Activated CD4-positive, alpha-beta T cell treated with anti-CD3 and anti-CD28 coated beads, Interleukin-2, amount 50 U/mL, for 4 hours (primary cell): Measurements from ENCODE around the gene NLRP4.

ENCODE experiments used
- DNase-seq, 2 experiments: peaks; one replicate each; pipeline ENCODE4 v3.0.0-alpha.2; 2020

NLRP4 gene

DNA sequence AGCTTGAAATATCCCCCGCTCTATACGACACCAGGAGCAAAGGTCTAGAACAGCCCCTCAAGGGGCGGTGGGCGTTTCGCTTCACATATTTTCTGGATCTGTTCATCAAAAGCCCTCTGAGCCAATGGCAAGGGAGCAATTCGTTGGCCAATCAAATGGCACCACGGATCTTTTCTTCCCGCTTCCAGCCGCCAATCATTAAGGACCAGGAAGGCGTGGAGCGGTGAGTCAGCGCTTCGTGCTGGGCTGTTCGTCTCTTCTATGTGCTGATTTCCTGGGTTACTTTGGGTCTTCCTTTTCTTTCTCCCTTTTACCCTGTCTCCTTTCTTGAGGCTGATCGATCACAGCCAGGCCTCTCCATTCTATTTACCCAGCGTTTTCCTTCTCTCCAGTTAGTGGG lies at the start of gene NLRP4:
Gene NLRP4, plus strand, starts transcription at position 201 of the 400 bp plus-strand sequence. CDS start 15,541 bp downstream, outside the sequence.
- no peak for DNase-seq

GRCh38 chr19:55795021-55795420 lies 41.3 kb upstream of the NLRP4 start:
- no peak for DNase-seq

DNA sequence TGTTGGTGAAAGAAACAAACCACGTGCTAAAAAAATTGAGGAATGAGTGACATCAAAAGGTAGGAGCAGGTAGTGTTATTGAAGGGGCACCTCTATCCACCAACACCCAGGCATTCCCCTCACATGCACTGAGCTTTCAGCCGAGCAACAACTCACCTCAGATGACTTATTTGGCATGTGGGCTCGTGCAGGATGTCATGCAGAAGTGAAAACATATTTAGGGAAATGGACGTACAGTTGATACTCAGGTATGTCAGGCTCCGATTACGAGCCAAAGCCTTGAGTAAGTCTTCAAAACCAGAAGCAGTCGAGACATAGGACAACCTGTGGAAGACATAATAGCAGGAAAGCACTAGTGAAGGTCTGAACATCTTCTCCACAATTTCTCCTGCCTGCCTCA lies 34.9 kb upstream of the NLRP4 start:
- no peak for DNase-seq

DNA sequence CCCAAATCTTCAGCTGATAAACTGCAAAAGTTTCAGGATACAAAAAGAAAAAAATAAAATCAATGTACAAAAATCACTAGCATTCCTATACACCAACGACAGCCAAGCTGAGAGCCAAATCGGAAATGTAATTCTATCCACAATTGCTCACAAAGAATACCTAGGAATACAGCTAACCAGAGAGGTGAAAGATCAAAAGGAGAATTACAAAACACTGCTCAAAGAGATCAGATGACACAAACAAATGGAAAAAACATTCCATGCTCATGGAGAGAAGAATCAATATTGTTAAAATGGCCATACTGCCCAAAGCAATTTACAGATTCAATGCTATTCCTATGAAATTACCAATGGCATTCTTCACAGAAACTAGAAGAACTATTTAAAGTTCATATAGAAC lies 34.1 kb upstream of the NLRP4 start:
- no peak for DNase-seq

DNA sequence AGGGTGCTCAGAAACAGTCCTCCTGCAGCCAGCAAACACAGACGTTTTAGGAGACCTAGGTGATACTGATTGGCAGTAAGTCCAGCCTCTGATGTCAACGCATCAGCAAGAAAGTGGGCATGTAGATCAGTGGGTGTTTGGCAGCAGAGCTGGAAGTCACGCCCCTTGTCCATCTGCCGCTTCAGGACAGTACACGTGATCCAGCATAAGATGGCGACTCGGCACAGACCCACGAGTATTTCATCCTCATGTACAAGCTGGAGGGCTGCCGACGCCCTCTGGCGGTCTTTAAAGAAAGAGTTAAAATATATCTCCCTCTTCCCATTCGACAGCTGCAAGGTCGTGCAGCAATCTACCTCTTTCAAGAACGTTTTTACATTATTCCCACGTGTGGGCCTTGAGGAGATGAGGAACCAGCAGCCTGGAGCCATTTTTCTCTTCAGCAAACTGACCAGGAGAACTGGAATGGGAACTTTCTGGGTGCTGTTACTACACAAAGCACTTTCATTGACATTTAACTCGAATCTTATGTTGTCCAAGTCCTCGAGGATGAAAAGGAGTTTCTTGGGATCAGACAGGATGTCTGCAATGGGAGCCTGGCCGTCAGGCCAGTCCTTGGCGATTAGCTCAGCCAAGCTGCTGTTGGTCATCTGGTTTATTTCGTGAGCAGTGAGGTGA lies 26.8 kb upstream of the NLRP4 start:
- peak in 1 of 2 experiments; percentile 12 for DNase-seq

- DNase-seq, result no peak
These were observed 25.0 kb upstream of the NLRP4 start for GRCh38 chr19:55811340-55811739.

GRCh38 chr19:55812449-55812848 lies 23.9 kb upstream of the NLRP4 start:
- DNase-seq, result no peak

GRCh38 chr19:55813906-55814305 lies 22.4 kb upstream of the NLRP4 start:
- DNase-seq, result no peak

DNA sequence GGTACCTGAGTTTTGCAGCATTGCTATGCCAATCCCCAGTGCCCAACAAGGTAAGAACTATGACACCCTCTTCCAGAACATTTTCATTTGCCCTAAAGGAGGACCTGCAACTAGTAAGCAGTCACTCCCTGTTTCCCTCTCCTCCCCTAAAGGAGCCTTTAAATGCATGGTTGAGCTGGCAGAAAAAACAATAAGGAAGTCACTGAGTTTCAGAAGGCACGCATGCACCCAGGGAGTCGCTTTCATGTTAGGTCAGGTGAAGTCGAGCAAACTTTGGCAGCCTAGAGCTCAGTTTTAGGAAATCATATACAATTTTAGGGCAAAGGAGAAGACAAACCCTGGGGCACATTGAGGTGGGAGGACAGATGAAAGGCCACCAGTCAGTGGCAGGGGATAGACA lies 16.3 kb upstream of the NLRP4 start:
- DNase-seq, result no peak

DNA sequence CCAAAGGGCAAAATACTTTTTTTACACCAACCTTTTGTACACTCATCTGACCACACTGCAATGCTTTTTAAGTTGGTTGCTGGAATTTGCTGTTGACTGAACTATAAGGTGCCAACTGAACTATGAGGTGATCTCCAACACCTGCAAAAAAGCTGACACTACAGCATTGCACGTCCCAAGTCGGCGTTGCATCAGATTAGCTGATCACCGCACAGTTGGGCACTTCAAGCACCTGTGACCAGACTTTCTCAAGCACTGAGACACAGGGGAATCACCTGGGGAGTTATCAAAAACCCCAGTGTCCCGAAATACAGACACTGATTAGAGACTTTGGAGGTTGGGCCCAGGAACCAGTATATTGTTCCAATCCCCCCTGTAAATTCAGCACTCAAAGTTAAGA lies 5.7 kb upstream of the NLRP4 start:
- no peak for DNase-seq

DNA sequence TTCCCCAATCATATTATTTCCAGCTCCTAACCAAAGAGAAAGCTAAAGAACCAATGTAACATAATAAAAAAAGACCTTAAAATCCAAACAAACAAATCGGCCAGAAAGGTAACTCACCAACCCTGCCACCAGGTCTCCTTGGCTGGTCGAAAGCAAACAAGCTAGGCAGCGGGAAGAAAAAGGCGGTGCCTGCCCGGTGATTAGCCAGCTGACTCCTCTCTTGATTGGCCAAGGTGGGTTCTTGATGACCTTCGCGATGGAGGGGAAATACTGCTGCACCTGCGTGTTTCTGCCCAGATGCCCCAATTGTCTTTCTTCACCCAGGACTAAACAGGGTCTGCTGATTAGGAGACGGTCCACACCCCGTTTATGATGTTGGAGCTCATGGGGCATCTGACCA lies 4.5 kb upstream of the NLRP4 start, which contains the start of gene NLRP11:
Gene NLRP11, minus strand, starts transcription at position 154 of the 400 bp plus-strand sequence. CDS start 13,825 bp downstream, outside the sequence.
- DNase-seq, result no peak

- no peak for DNase-seq
These were observed 3.7 kb upstream of the NLRP4 start for GRCh38 chr19:55832676-55833075.

DNA sequence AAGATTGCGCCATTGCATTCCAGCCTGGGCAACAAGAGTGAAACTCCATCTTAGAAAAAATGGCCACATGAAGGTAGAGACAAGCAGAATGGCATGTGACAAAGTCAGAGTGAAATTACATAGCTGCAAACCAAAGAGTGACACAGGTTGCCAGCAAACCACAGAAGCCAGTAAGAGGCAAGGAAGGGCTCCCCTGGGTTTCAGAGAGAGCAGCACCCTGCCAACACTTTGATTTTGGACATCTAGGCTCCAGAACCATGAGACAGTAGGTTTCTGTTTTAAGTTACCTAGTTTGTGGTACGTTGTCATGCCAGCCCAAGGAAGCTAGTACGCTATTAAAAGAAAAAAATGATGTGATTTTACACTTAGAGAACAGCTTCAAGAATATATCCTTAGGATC lies 1.9 kb downstream of the NLRP4 start:
- DNase-seq, result no peak

- DNase-seq, result no peak
These were observed 2.6 kb downstream of the NLRP4 start for GRCh38 chr19:55838906-55839305.

- no peak for DNase-seq
These were observed 18.8 kb downstream of the NLRP4 start for GRCh38 chr19:55855160-55855559.

GRCh38 chr19:55857149-55857548 lies 20.8 kb downstream of the NLRP4 start:
- no peak for DNase-seq

DNA sequence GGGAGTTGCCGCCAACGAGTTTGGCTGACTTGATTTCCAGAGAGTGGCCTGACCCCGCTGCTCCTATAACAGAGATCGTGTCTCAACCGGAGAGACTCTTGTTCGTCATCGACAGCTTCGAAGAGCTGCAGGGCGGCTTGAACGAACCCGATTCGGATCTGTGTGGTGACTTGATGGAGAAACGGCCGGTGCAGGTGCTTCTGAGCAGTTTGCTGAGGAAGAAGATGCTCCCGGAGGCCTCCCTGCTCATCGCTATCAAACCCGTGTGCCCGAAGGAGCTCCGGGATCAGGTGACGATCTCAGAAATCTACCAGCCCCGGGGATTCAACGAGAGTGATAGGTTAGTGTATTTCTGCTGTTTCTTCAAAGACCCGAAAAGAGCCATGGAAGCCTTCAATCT lies 21.6 kb downstream of the NLRP4 start:
- DNase-seq, result no peak

GRCh38 chr19:55858401-55858800 lies 22.1 kb downstream of the NLRP4 start:
- no peak for DNase-seq

GRCh38 chr19:55858969-55859368 lies 22.6 kb downstream of the NLRP4 start:
- no peak for DNase-seq

DNA sequence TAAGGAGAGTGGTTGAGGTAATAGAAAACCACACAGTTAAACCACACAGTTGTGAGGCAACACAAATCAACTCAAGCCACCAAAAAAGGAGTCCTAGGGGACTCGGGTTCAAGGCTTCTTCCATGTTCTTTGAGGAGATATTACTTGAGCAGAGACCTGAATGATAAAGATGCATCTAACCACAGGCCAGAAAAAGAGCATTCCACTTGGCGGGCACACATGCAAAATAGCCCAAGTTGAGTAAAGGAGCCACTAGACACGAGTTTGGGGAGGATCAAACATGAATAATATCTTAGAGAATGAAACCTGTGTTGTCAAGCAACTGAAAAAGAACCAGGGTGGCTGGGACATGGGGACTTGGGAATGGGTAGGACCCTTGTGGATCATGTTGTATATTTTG lies 30.2 kb downstream of the NLRP4 start:
- DNase-seq, result no peak

- DNase-seq, result no peak
These were observed 30.8 kb downstream of the NLRP4 start for GRCh38 chr19:55867101-55867500.

- no peak for DNase-seq
These were observed 34.4 kb downstream of the NLRP4 start for GRCh38 chr19:55870736-55871135.

- DNase-seq, result no peak
These were observed 40.9 kb downstream of the NLRP4 start for GRCh38 chr19:55877211-55877610.

- DNase-seq, result no peak
These were observed 46.3 kb downstream of the NLRP4 start for GRCh38 chr19:55882626-55883025.

GRCh38 chr19:55898911-55899310 lies 62.6 kb downstream of the NLRP4 start:
- DNase-seq, result no peak
